Upper lobe of left lung (tissue), 6 donors: ENCODE data around the gene TIMP4. TPM values are rescaled to one million over a fixed set of nuclear protein-coding genes. Genes with fewer than 3 reads are reported as not detected.

Source experiments
- ATAC-seq, 2 donors: fragments of 200-7000 bp; cut with Tn5 transposase; one replicate each; pipeline ENCODE4 v1.9.1; 2022; ENCODE audit warnings: mild to moderate bottlenecking in 2 of 2, moderate library complexity in 2 of 2; ENCODE audit not compliant: low FRiP score in 2 of 2
- DNase-seq, 2 donors: peaks; one replicate each; pipeline ENCODE4 v3.0.0-alpha.2; 2019 to 2020
- H3K27ac ChIP-seq, 4 donors: fragments of 200-600 bp; sonication (generic); one replicate each; pipeline ENCODE4 v1.5.1; 2016 to 2019
- H3K27me3 ChIP-seq, 4 donors: fragments of 200-600 bp; sonication (generic); one replicate each; pipeline ENCODE4 v1.5.1; 2017 to 2019
- H3K36me3 ChIP-seq, 4 donors: fragments of 200-600 bp; sonication (generic); one replicate each; pipeline ENCODE4 v1.5.1; 2016 to 2019
- H3K4me1 ChIP-seq, 4 donors: fragments of 200-600 bp; sonication (generic); one replicate each; pipeline ENCODE4 v1.5.1; 2018 to 2019
- H3K4me3 ChIP-seq, 4 donors: fragments of 200-600 bp; sonication (generic); one replicate each; pipeline ENCODE4 v1.5.1; 2017 to 2019; ENCODE audit warnings: mild to moderate bottlenecking in 2 of 4, moderate library complexity in 1 of 4
- H3K9me3 ChIP-seq, 4 donors: fragments of 200-600 bp; sonication (generic); one replicate each; pipeline ENCODE4 v1.5.1; 2018 to 2019
- EP300 ChIP-seq, 4 donors: sonication (generic); formaldehyde crosslinking; IDR thresholded peaks; one replicate each; pipeline ENCODE4 v1.5.1; 2017; ENCODE audit warnings: antibody characterized with exemption in 4 of 4, control low read depth in 2 of 4
- POLR2A ChIP-seq, 4 donors: fragments of 450-650 bp; IDR thresholded peaks; one replicate each; pipeline ENCODE4 v1.5.1; 2016 to 2017; ENCODE audit warnings: antibody characterized with exemption in 4 of 4, mild to moderate bottlenecking in 2 of 4
- POLR2AphosphoS5 ChIP-seq, 2 donors: sonication (generic); formaldehyde crosslinking; IDR thresholded peaks; one replicate each; pipeline ENCODE4 v1.5.1; 2017; ENCODE audit warnings: antibody characterized with exemption in 2 of 2
- WGBS, 2 donors: methylation state at CpG; one replicate each; pipeline ENCODE4 v1.1.5; 2017 to 2018; 5-methylcytosine and 5-hydroxymethylcytosine counted together
- total RNA-seq, 6 donors: library from RNA; depleted of rRNA in 4 of 6; stranded (reverse); fragments of >200 nt in 4 of 6; gene quantifications; one replicate each; pipeline versions ENCODE4 v1.1.0 to v1.2.1, GENCODE V29; 2016 to 2021
- TF ChIP-seq, protein P1 (sequence below), 6 experiments: fragments of 450-650 bp in 4 of 6; fragments of 200-600 bp in 2 of 6; sonication (generic) in 2 of 6; IDR thresholded peaks; one replicate each; pipeline ENCODE4 v1.5.1; 2016 to 2019; ENCODE audit warnings: antibody characterized with exemption in 6 of 6
- donor health status: DM: no; HTN: no; CAD: no; lungs with moderate emphysema.
- donor health status: DM: no; HTN: yes; CAD: no; lungs with severe emphysema.

The TIMP4 gene
- total RNA-seq, 6 donors from 2014 or later: 1.6 to 10.5 (median 5.2) TPM

DNA sequence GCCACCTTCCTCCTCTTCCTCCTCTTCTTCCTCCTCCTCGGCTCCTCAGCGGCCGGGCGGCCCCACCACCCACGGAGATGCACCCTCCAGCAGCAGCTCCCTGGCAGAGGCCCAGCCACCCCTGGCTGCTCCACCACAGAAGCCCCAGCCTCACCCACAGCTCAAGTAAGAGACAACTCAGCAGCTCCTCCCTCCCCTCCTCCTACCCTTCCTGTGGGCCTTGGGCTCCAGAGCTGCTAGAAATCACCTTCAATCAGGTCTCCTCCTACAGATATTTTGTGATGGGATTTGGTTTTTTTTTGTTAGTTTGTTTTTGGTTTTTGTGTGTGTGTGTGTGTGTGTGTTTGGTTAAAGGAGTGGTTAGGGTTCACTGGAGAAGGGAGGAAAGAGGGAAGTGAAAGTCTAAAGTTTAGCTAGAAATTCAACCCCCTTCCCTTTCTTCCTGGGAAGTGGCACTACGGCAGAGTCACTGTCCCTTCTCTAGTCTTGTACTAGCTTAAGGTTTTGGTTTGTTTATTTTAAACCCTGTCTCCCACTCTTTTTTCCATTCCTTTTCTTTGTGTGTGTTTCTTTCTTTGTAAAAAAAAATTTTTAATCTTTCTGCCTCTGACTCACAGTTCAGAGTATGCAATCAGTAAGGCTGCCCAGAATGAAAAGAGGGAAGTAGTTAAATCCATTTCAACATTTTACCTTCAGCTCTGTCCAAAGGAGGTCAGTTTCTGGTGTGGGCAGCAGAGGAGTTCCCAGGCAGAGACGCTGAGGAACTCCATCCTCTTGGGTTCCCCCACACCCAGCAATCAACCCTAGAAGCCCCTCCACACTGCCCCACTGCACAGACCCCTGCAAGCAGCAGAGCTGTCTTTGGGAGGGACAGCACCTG, 29.0 kb upstream of the TIMP4 start:
- DNase-seq: peak; percentile 56 to 86
- H3K36me3 ChIP-seq: no peaks in the 10 kb centered on the region
- H3K9me3 ChIP-seq: no peaks in the 10 kb centered on the region
- peak overlapping the region; percentile 77 to 85 (median 85) for H3K27ac ChIP-seq
- no peak overlapping the region for H3K4me3 ChIP-seq
- H3K4me1 ChIP-seq: peaks cover 2 to 23% (median 16%) of the 10 kb centered on the region in 4 donors
- no peaks in the 10 kb centered on the region for H3K27me3 ChIP-seq
- WGBS, 2 donors: 51 to 61% methylated on average over 7 of the region's 7 CpGs
- TF ChIP-seq, protein P1, sequence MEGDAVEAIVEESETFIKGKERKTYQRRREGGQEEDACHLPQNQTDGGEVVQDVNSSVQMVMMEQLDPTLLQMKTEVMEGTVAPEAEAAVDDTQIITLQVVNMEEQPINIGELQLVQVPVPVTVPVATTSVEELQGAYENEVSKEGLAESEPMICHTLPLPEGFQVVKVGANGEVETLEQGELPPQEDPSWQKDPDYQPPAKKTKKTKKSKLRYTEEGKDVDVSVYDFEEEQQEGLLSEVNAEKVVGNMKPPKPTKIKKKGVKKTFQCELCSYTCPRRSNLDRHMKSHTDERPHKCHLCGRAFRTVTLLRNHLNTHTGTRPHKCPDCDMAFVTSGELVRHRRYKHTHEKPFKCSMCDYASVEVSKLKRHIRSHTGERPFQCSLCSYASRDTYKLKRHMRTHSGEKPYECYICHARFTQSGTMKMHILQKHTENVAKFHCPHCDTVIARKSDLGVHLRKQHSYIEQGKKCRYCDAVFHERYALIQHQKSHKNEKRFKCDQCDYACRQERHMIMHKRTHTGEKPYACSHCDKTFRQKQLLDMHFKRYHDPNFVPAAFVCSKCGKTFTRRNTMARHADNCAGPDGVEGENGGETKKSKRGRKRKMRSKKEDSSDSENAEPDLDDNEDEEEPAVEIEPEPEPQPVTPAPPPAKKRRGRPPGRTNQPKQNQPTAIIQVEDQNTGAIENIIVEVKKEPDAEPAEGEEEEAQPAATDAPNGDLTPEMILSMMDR (IDR thresholded peaks at IDR 0.05): no peak
- no peak for TF ChIP-seq EP300 (IDR thresholded peaks at IDR 0.05)
- TF ChIP-seq POLR2A (IDR thresholded peaks at IDR 0.05): no peak
- TF ChIP-seq POLR2AphosphoS5 (IDR thresholded peaks at IDR 0.05): peak in 1 of 2 donors; percentile 27
- ATAC-seq: peak; percentile 44 to 80

DNA sequence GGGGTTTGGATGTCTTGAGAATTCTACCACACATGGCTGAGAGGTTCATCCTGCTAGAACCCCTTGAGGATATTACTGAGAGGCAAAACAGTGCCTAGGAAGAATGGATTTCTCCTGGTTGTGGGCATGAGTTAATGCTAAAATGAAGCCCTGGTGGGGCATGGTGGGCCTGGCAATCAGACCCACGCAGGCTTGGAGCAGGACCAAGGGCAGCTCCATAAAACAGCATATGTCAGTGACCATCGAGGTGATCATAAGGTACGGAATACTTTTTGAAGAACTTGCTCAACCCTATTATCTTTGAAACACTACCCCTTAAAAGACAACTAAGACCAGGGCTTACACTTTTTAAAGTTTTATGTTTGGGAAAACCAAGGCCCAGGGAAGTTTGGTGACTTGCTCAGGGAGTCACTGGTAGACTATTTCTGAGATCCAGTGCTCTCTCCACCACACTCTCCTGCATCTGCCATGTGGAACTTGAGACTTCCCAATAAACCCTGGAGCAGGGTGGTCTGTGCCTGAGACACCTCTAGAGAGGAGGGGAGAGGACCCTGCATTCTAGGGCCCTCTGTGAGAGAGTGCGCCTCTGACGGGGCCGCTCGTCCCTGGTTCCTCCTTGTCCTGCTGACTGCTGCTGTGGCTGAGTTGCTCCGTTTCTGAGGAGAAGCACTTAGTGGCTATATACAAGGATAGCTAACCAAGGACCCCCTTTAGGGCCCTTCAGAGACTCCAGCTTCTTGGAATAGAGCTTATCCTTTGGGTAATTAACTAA, 28.0 kb upstream of the TIMP4 start:
- H3K4me1 ChIP-seq: peaks cover 0 to 23% (median 15%) of the 10 kb centered on the region in 4 donors
- no peak for TF ChIP-seq POLR2AphosphoS5 (IDR thresholded peaks at IDR 0.05)
- TF ChIP-seq EP300 (IDR thresholded peaks at IDR 0.05): no peak
- TF ChIP-seq, protein P1 (IDR thresholded peaks at IDR 0.05): no peak
- no peak for TF ChIP-seq POLR2A (IDR thresholded peaks at IDR 0.05)

DNA sequence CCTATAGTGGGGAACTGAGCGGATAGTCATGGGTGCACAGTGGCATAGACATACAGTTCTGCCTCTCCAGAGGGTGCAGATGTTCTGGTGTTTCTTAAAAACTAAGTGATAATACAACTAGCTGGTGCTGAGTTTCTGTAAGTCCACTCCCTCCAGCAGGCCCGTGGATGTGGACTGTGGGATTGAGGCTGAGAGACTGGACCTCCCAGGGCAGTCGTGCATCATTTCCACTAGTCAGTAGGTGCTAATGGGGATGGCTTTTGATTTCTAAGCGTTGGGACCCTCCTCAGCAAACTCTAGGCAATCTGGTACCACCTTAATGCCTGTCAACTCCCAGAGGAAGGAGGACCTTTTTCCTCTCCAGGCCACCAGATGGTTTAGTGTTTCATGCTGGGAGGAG, 27.3 kb upstream of the TIMP4 start:
- H3K27ac ChIP-seq: no peak overlapping the region
- no peak overlapping the region for H3K4me3 ChIP-seq
- no peaks in the 10 kb centered on the region for H3K36me3 ChIP-seq
- DNase-seq (no peak), ATAC-seq (no peak)
- TF ChIP-seq, protein P1 (IDR thresholded peaks at IDR 0.05): no peak
- no peak for TF ChIP-seq POLR2AphosphoS5 (IDR thresholded peaks at IDR 0.05)
- TF ChIP-seq POLR2A (IDR thresholded peaks at IDR 0.05): no peak
- 80 to 92% methylated on average over 3 to 4 of the region's 4 CpGs for WGBS, 2 donors
- peaks cover 0 to 23% (median 15%) of the 10 kb centered on the region in 4 donors for H3K4me1 ChIP-seq
- H3K27me3 ChIP-seq: no peaks in the 10 kb centered on the region
- H3K9me3 ChIP-seq: no peaks in the 10 kb centered on the region

More for the DNA sequence above, 28.0 kb upstream of the TIMP4 start:
- H3K27ac ChIP-seq: peak overlapping the region; percentile 77 to 85 (median 85)
- DNase-seq: peak in 1 of 2 donors; percentile 47
- no peaks in the 10 kb centered on the region for H3K9me3 ChIP-seq
- H3K27me3 ChIP-seq: no peaks in the 10 kb centered on the region
- H3K36me3 ChIP-seq: no peaks in the 10 kb centered on the region
- H3K4me3 ChIP-seq: no peak overlapping the region
- WGBS, 2 donors: 89 to 90% methylated on average over 8 of the region's 8 CpGs
- peak in 1 of 2 donors; percentile 48 for ATAC-seq

DNA sequence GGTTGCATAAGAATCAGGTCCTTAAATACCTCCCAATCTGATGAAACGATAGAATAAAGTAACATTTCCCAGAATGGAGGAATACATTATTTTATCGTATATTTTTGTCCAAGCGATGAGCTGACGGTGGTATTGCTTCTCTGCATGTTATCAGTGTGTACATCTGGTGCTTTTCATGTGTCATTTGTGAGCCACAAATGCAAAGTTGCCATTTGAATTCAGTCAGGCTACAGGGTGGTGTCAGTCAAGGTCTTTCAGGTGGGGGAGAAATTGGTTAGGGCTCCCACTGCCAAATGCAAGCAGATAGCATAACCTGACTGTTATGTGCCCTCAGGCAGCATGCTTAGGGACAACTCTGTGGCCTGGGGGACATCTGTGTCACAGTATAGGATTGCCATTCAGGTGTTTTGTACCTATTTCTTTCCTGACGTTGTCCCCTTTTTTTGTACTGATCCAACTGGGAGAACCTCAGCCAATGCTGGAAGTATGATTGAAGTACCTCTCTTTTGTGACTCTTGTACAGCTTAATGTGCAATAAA, 26.5 kb upstream of the TIMP4 start:
- no peak overlapping the region for H3K27ac ChIP-seq
- H3K4me3 ChIP-seq: no peak overlapping the region
- H3K27me3 ChIP-seq: no peaks in the 10 kb centered on the region
- H3K4me1 ChIP-seq: peaks cover 0 to 25% (median 16%) of the 10 kb centered on the region in 4 donors
- WGBS, 2 donors: 81 to 88% methylated on average over 5 of the region's 5 CpGs
- no peak for ATAC-seq
- TF ChIP-seq, protein P1 (IDR thresholded peaks at IDR 0.05): no peak
- TF ChIP-seq POLR2A (IDR thresholded peaks at IDR 0.05): no peak
- TF ChIP-seq POLR2AphosphoS5 (IDR thresholded peaks at IDR 0.05): no peak
- no peak for TF ChIP-seq EP300 (IDR thresholded peaks at IDR 0.05)
- H3K36me3 ChIP-seq: no peaks in the 10 kb centered on the region
- H3K9me3 ChIP-seq: no peaks in the 10 kb centered on the region
- DNase-seq: no peak
